Astrocyte (in vitro differentiated cells and primary cell): ENCODE data around the gene CFDP1. TPM values are rescaled to one million over a fixed set of nuclear protein-coding genes. Genes with fewer than 3 reads are reported as not detected.

ENCODE experiments used
- DNase-seq: peaks from one replicate; pipeline ENCODE4 v3.0.0-alpha.2; 2010; ENCODE audit warnings: low read depth
- FAIRE-seq: peaks from 2 replicates; lab custom pipeline; 2011; peaks lifted over from hg19 to GRCh38; lab: Jason Lieb, UNC
- H2AFZ ChIP-seq: 2 replicates; pipeline ENCODE4 v1.6.0; 2012; ENCODE audit warnings: low read depth, low read length, inconsistent platforms
- H3K27ac ChIP-seq: 2 replicates; pipeline ENCODE4 v1.5.1; 2011; ENCODE audit warnings: low read depth, low read length, inconsistent platforms
- H3K27me3 ChIP-seq: 2 replicates; pipeline ENCODE4 v1.6.0; 2011; ENCODE audit warnings: low read length, inconsistent platforms; ENCODE audit not compliant: insufficient read depth
- H3K36me3 ChIP-seq: 2 replicates; pipeline ENCODE4 v1.5.1; 2011; ENCODE audit warnings: low read length, inconsistent platforms; ENCODE audit not compliant: insufficient read depth
- H3K4me1 ChIP-seq: 2 replicates; pipeline ENCODE4 v1.5.1; 2011; ENCODE audit warnings: low read length, inconsistent platforms; ENCODE audit not compliant: insufficient read depth
- H3K4me2 ChIP-seq: 2 replicates; pipeline ENCODE4 v1.6.0; 2012; ENCODE audit warnings: low read length, inconsistent platforms
- H3K4me3 ChIP-seq: 2 replicates; pipeline ENCODE4 v1.5.1; 2011; ENCODE audit warnings: low read depth, mild to moderate bottlenecking, low read length, inconsistent platforms; ENCODE audit not compliant: insufficient read depth
- H3K79me2 ChIP-seq: 2 replicates; pipeline ENCODE4 v1.6.0; 2012; ENCODE audit warnings: mild to moderate bottlenecking, low read length, inconsistent platforms; ENCODE audit not compliant: insufficient read depth
- H3K9ac ChIP-seq: 2 replicates; pipeline ENCODE4 v1.6.0; 2012; ENCODE audit warnings: mild to moderate bottlenecking, low read length, inconsistent platforms
- H3K9me3 ChIP-seq: 2 replicates; pipeline ENCODE4 v1.5.1; 2012; ENCODE audit warnings: low read depth, mild to moderate bottlenecking, low read length, inconsistent platforms; ENCODE audit not compliant: insufficient read depth
- H4K20me1 ChIP-seq: 2 replicates; pipeline ENCODE4 v1.6.0; 2012; ENCODE audit warnings: low read length, inconsistent platforms; ENCODE audit not compliant: insufficient read depth
- H3K27ac Mint-ChIP-seq: one replicate; pipeline ENCODE4 v1.8.0; 2021; ENCODE audit warnings: mild to moderate bottlenecking, mixed read lengths; ENCODE audit not compliant: unreplicated experiment
- H3K27me3 Mint-ChIP-seq: one replicate; pipeline ENCODE4 v1.8.0; 2021; ENCODE audit warnings: low read depth, mixed read lengths; ENCODE audit not compliant: unreplicated experiment
- H3K36me3 Mint-ChIP-seq: one replicate; pipeline ENCODE4 v1.8.0; 2021; ENCODE audit warnings: low read depth, mixed read lengths; ENCODE audit not compliant: unreplicated experiment
- H3K4me1 Mint-ChIP-seq: one replicate; pipeline ENCODE4 v1.8.0; 2021; ENCODE audit warnings: low read depth, mixed read lengths; ENCODE audit not compliant: unreplicated experiment
- H3K4me3 Mint-ChIP-seq: one replicate; pipeline ENCODE4 v1.8.0; 2021; ENCODE audit warnings: mild to moderate bottlenecking, moderate library complexity, mixed read lengths; ENCODE audit not compliant: unreplicated experiment
- H3K9me3 Mint-ChIP-seq: one replicate; pipeline ENCODE4 v1.8.0; 2021; ENCODE audit warnings: mild to moderate bottlenecking, mixed read lengths; ENCODE audit not compliant: unreplicated experiment
- EZH2 ChIP-seq: IDR thresholded peaks from 2 replicates; pipeline ENCODE4 v1.6.1; 2012; ENCODE audit warnings: mild to moderate bottlenecking, low read length, inconsistent platforms; ENCODE audit not compliant: insufficient read depth
- total RNA-seq: library from RNA; stranded (reverse); gene quantifications from 2 replicates; pipeline ENCODE4 v1.2.1, GENCODE V29; 2021
- TF ChIP-seq, protein P1 (sequence below): IDR thresholded peaks from 2 replicates; pipeline ENCODE4 v1.5.1; 2011; ENCODE audit warnings: low read depth, mild to moderate bottlenecking, inconsistent platforms, low read length, moderate library complexity; ENCODE audit not compliant: insufficient read depth

Gene CFDP1
- total RNA-seq, 1 donor from 2014 or later, result 36.9 TPM

GRCh38 chr16:75293772-75294171 is 139.5 kb downstream of the CFDP1 start:
- DNase-seq (no peak), FAIRE-seq (no peak)
- no peak overlapping the region for H3K27ac Mint-ChIP-seq
- peaks cover 11% of the 10 kb centered on the region for H3K4me1 Mint-ChIP-seq
- no peak overlapping the region for H3K9ac ChIP-seq
- H3K4me1 ChIP-seq, result peaks cover 5% of the 10 kb centered on the region
- no peaks in the 10 kb centered on the region for H3K79me2 ChIP-seq
- no peaks in the 10 kb centered on the region for H3K9me3 Mint-ChIP-seq
- no peaks in the 10 kb centered on the region for H3K9me3 ChIP-seq
- H3K27me3 ChIP-seq, result no peaks in the 10 kb centered on the region
- no peak overlapping the region for H3K4me3 Mint-ChIP-seq
- no peaks in the 10 kb centered on the region for H3K27me3 Mint-ChIP-seq
- peaks cover 5% of the 10 kb centered on the region for H3K36me3 ChIP-seq
- TF ChIP-seq, protein P1, sequence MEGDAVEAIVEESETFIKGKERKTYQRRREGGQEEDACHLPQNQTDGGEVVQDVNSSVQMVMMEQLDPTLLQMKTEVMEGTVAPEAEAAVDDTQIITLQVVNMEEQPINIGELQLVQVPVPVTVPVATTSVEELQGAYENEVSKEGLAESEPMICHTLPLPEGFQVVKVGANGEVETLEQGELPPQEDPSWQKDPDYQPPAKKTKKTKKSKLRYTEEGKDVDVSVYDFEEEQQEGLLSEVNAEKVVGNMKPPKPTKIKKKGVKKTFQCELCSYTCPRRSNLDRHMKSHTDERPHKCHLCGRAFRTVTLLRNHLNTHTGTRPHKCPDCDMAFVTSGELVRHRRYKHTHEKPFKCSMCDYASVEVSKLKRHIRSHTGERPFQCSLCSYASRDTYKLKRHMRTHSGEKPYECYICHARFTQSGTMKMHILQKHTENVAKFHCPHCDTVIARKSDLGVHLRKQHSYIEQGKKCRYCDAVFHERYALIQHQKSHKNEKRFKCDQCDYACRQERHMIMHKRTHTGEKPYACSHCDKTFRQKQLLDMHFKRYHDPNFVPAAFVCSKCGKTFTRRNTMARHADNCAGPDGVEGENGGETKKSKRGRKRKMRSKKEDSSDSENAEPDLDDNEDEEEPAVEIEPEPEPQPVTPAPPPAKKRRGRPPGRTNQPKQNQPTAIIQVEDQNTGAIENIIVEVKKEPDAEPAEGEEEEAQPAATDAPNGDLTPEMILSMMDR, result no peak
- TF ChIP-seq EZH2, result no peak
- H4K20me1 ChIP-seq, result no peaks in the 10 kb centered on the region
- peaks cover 19% of the 10 kb centered on the region for H3K36me3 Mint-ChIP-seq
- H2AFZ ChIP-seq, result no peak overlapping the region
- H3K4me2 ChIP-seq, result no peak overlapping the region
- no peak overlapping the region for H3K27ac ChIP-seq
- H3K4me3 ChIP-seq, result no peak overlapping the region

GRCh38 chr16:75293173-75293572 is 140.1 kb downstream of the CFDP1 start:
- Histone ChIP-seq H3K27ac (no peak overlapping the region), H2AFZ (no peak overlapping the region), H3K4me2 (no peak overlapping the region), H4K20me1 (no peaks in the 10 kb centered on the region), H3K36me3 (peaks cover 5% of the 10 kb centered on the region), H3K9ac (no peak overlapping the region), H3K9me3 (no peaks in the 10 kb centered on the region), H3K4me1 (peaks cover 6% of the 10 kb centered on the region), H3K27me3 (no peaks in the 10 kb centered on the region), H3K4me3 (no peak overlapping the region), H3K79me2 (no peaks in the 10 kb centered on the region)
- no peak overlapping the region for H3K27ac Mint-ChIP-seq
- no peaks in the 10 kb centered on the region for H3K27me3 Mint-ChIP-seq
- peaks cover 12% of the 10 kb centered on the region for H3K4me1 Mint-ChIP-seq
- no peaks in the 10 kb centered on the region for H3K9me3 Mint-ChIP-seq
- TF ChIP-seq, protein P1, result no peak
- TF ChIP-seq EZH2, result no peak
- no peak overlapping the region for H3K4me3 Mint-ChIP-seq
- no peak for FAIRE-seq
- H3K36me3 Mint-ChIP-seq, result peaks cover 20% of the 10 kb centered on the region
- no peak for DNase-seq

- H3K4me1 ChIP-seq, result peaks cover 6% of the 10 kb centered on the region
- no peak overlapping the region for H2AFZ ChIP-seq
- Mint-ChIP-seq H3K4me1 (peaks cover 8% of the 10 kb centered on the region), H3K27ac (no peak overlapping the region), H3K4me3 (no peak overlapping the region), H3K9me3 (no peaks in the 10 kb centered on the region), H3K36me3 (peaks cover 20% of the 10 kb centered on the region), H3K27me3 (no peaks in the 10 kb centered on the region)
- TF ChIP-seq EZH2, result no peak
- no peak for FAIRE-seq
- no peak overlapping the region for H3K4me3 ChIP-seq
- peaks cover 5% of the 10 kb centered on the region for H3K36me3 ChIP-seq
- H3K27me3 ChIP-seq, result no peaks in the 10 kb centered on the region
- DNase-seq, result no peak
- H3K4me2 ChIP-seq, result no peak overlapping the region
- no peaks in the 10 kb centered on the region for H4K20me1 ChIP-seq
- no peaks in the 10 kb centered on the region for H3K79me2 ChIP-seq
- H3K9ac ChIP-seq, result no peak overlapping the region
- H3K27ac ChIP-seq, result no peak overlapping the region
- no peaks in the 10 kb centered on the region for H3K9me3 ChIP-seq
Observed at GRCh38 chr16:75292691-75293090, 140.6 kb downstream of the CFDP1 start.
